Measurements from ENCODE around the gene GPRIN1.

GPRIN1 gene

GRCh38 chr5:176596069-176596644 lies 13.8 kb downstream of the GPRIN1 start:
- FAIRE-seq, result no peak

- FAIRE-seq, result no peak
These were observed 14.5 kb downstream of the GPRIN1 start for GRCh38 chr5:176595386-176595943.

GRCh38 chr5:176594554-176594953 lies 15.4 kb downstream of the GPRIN1 start:
- FAIRE-seq, result no peak

- FAIRE-seq, result no peak
These were observed 16.6 kb downstream of the GPRIN1 start for GRCh38 chr5:176593273-176593869.

GRCh38 chr5:176592573-176592972 lies 17.4 kb downstream of the GPRIN1 start:
- FAIRE-seq, result no peak

- peak; percentile 53 for FAIRE-seq
These were observed 18.3 kb downstream of the GPRIN1 start for GRCh38 chr5:176591667-176592066.

GRCh38 chr5:176590035-176590717 lies 19.8 kb downstream of the GPRIN1 start:
- FAIRE-seq, result no peak

- FAIRE-seq, result no peak
These were observed 20.8 kb downstream of the GPRIN1 start for GRCh38 chr5:176589039-176589769.

- no peak for FAIRE-seq
These were observed 21.7 kb downstream of the GPRIN1 start for GRCh38 chr5:176588297-176588696.

- FAIRE-seq, result no peak
These were observed 22.6 kb downstream of the GPRIN1 start for GRCh38 chr5:176587398-176587797.

- no peak for FAIRE-seq
These were observed 26.9 kb downstream of the GPRIN1 start for GRCh38 chr5:176583076-176583475.

- FAIRE-seq, result no peak
These were observed 28.6 kb downstream of the GPRIN1 start for GRCh38 chr5:176581361-176581760.

GRCh38 chr5:176579323-176579722 lies 30.6 kb downstream of the GPRIN1 start:
- FAIRE-seq, result no peak

GRCh38 chr5:176578391-176578808 lies 31.6 kb downstream of the GPRIN1 start:
- FAIRE-seq, result no peak

- no peak for FAIRE-seq
These were observed 32.4 kb downstream of the GPRIN1 start for GRCh38 chr5:176577312-176578176.

GRCh38 chr5:176575488-176576422 lies 34.2 kb downstream of the GPRIN1 start:
- no peak for FAIRE-seq

- FAIRE-seq, result no peak
These were observed 34.9 kb downstream of the GPRIN1 start for GRCh38 chr5:176575066-176575465.

GRCh38 chr5:176574297-176574591 lies 35.7 kb downstream of the GPRIN1 start:
- no peak for FAIRE-seq

GRCh38 chr5:176573564-176574296 lies 36.2 kb downstream of the GPRIN1 start:
- FAIRE-seq, result no peak

- no peak for FAIRE-seq
These were observed 39.9 kb downstream of the GPRIN1 start for GRCh38 chr5:176570044-176570443.

GRCh38 chr5:176568657-176569056 lies 41.3 kb downstream of the GPRIN1 start:
- FAIRE-seq, result no peak
